Measurements from ENCODE around the gene PACSIN2. TPM values are rescaled to one million over a fixed set of nuclear protein-coding genes. Genes with fewer than 3 reads are reported as not detected.

PACSIN2 gene
- total and polyA plus RNA-seq, 10 of the 15 experiments (the other 5 are each of a cell fraction or from before 2014, with no cell fraction given) = 0.93 to 78.7 (median 46.8) TPM

- TF ChIP-seq E2F8 (IDR thresholded peaks at IDR 0.05; ENCODE audit: low read depth, partially characterized antibody) (no peak), ZBTB11 (CRISPR knock-in tag; IDR thresholded peaks at IDR 0.05) (no peak), ZBED1 (IDR thresholded peaks at IDR 0.05; ENCODE audit: borderline replicate concordance) (0 out of 2 replicates have a peak, but pooled peaks have one; percentile 63), SREBF1 (IDR thresholded peaks at IDR 0.05; ENCODE audit: low read length) (no peak), BCLAF1 (IDR thresholded peaks at IDR 0.05) (no peak), PAX8 (IDR thresholded peaks at IDR 0.05) (peak; percentile 68; the same call in 1 of the 2 replicates), PRDM15 (CRISPR knock-in tag; IDR thresholded peaks at IDR 0.05) (no peak), SMC3 (IDR thresholded peaks at IDR 0.05; ENCODE audit: borderline replicate concordance, low read length) (0 out of 2 replicates have a peak, but pooled peaks have one; percentile 1), EGR1 (IDR thresholded peaks at IDR 0.05; ENCODE audit: borderline replicate concordance in 1 of 2, low read depth in 2 of 2, low read length in 2 of 2) (no peak; a peak in 1 of 3 replicates), ESRRA (IDR thresholded peaks at IDR 0.05; ENCODE audit: low read length) (no peak), ASH2L (IDR thresholded peaks at IDR 0.05; ENCODE audit: borderline replicate concordance, low read depth) (peak; percentile 73; the same call in 1 of the 2 replicates), USF1 (IDR thresholded peaks at IDR 0.05; ENCODE audit: borderline replicate concordance, extremely low read length, insufficient read depth, low read depth, low read length) (no peak)
These were observed 83.3 kb downstream of the PACSIN2 start (continued) for GRCh38 chr22:42931421-42932196.

Data from GM12878 (cell line).